Type B pancreatic cell (in vitro differentiated cells): ENCODE data around the gene TTC6. TPM values are rescaled to one million over a fixed set of nuclear protein-coding genes. Genes with fewer than 3 reads are reported as not detected.

Source experiments
- DNase-seq: peaks from one replicate; pipeline ENCODE4 v3.0.0; 2021; ENCODE audit warnings: mixed read lengths; ENCODE audit not compliant: unreplicated experiment; ENCODE audit errors: extremely low spot score
- H3K27ac Mint-ChIP-seq: 2 replicates; pipeline ENCODE4 v1.8.0; 2021; ENCODE audit warnings: mild to moderate bottlenecking, mixed read lengths
- H3K27me3 Mint-ChIP-seq: 2 replicates; pipeline ENCODE4 v1.8.0; 2021; ENCODE audit warnings: mixed read lengths
- H3K36me3 Mint-ChIP-seq: 2 replicates; pipeline ENCODE4 v1.8.0; 2021; ENCODE audit warnings: mixed read lengths
- H3K4me1 Mint-ChIP-seq: one replicate; pipeline ENCODE4 v1.8.0; 2021; ENCODE audit warnings: mixed read lengths; ENCODE audit not compliant: unreplicated experiment
- H3K4me3 Mint-ChIP-seq: 2 replicates; pipeline ENCODE4 v1.8.0; 2021; ENCODE audit warnings: mild to moderate bottlenecking, mixed read lengths
- H3K9me3 Mint-ChIP-seq: 2 replicates; pipeline ENCODE4 v1.8.0; 2021; ENCODE audit warnings: mixed read lengths
- total RNA-seq: library from RNA; stranded (reverse); gene quantifications from 2 replicates; pipeline ENCODE4 v1.2.1, GENCODE V29; 2021; ENCODE audit warnings: low replicate concordance
- TF ChIP-seq, protein P1 (sequence below): fragments of 200-600 bp; sonication (generic); conservative IDR thresholded peaks from 2 replicates; pipeline ENCODE4 v1.5.0; 2021; ENCODE audit warnings: antibody characterized with exemption, mild to moderate bottlenecking

The TTC6 gene
- total RNA-seq, 1 donor from 2014 or later, result 4.6 TPM

DNA sequence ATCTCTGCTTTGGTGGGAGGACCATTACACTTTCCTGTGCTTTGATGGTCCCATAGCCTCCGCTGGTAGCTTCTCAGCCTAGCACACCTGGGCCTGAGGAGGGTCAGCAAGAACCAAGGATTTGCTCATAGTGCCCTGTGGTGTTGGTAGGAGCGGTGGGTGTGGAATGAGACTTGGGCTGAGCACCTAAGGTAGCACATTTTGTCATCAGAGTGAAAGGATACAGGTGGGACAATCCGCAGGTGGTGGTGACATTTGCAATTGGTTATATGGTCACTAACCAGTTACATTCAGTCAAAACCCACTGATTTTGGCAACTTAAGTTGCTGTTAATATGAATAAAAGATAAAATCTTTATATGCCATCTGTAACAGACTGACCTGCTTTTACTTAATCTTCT, 46.7 kb downstream of the TTC6 start:
- Mint-ChIP-seq H3K27me3 (peaks cover 3% of the 10 kb centered on the region), H3K27ac (no peak overlapping the region), H3K36me3 (no peaks in the 10 kb centered on the region), H3K4me3 (no peak overlapping the region), H3K4me1 (no peaks in the 10 kb centered on the region), H3K9me3 (no peaks in the 10 kb centered on the region)
- TF ChIP-seq, protein P1, sequence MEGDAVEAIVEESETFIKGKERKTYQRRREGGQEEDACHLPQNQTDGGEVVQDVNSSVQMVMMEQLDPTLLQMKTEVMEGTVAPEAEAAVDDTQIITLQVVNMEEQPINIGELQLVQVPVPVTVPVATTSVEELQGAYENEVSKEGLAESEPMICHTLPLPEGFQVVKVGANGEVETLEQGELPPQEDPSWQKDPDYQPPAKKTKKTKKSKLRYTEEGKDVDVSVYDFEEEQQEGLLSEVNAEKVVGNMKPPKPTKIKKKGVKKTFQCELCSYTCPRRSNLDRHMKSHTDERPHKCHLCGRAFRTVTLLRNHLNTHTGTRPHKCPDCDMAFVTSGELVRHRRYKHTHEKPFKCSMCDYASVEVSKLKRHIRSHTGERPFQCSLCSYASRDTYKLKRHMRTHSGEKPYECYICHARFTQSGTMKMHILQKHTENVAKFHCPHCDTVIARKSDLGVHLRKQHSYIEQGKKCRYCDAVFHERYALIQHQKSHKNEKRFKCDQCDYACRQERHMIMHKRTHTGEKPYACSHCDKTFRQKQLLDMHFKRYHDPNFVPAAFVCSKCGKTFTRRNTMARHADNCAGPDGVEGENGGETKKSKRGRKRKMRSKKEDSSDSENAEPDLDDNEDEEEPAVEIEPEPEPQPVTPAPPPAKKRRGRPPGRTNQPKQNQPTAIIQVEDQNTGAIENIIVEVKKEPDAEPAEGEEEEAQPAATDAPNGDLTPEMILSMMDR, result no peak
- no peak for DNase-seq

DNA sequence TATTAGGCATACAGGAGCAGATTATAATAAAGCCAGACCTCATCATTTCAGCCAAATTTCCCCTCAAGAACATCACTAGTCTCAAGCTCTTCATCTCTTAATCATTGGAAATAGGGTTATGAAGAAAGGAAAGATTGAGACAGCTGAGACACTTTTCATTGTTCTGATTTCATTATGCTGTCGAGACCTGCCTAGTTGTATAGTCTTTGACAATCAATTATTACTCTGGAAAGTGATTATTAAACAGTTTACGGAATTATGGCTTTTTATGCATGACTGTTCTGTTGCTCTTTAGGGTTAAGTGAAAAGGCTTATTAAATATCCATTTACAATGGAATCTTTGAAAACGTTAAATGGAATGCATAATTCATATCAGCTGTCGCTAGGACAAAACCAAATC, 48.3 kb downstream of the TTC6 start:
- H3K9me3 Mint-ChIP-seq, result no peaks in the 10 kb centered on the region
- TF ChIP-seq, protein P1, result no peak
- DNase-seq, result no peak
- no peaks in the 10 kb centered on the region for H3K4me1 Mint-ChIP-seq
- peaks cover 3% of the 10 kb centered on the region for H3K27me3 Mint-ChIP-seq
- no peaks in the 10 kb centered on the region for H3K36me3 Mint-ChIP-seq
- no peak overlapping the region for H3K27ac Mint-ChIP-seq
- H3K4me3 Mint-ChIP-seq, result no peak overlapping the region

Other genes starting within 250 kb of the TTC6 start
- gene FOXA1, start 380 bp upstream of the TTC6 start, total RNA-seq, result 51.0 and 58.9 TPM in 2 replicates